D721Med (cell line): ENCODE results near the gene GLI3.

Experiments
- DNase-seq: peaks from one replicate; pipeline ENCODE4 v3.0.0; 2011; ENCODE audit warnings: low spot score; ENCODE audit not compliant: insufficient read length
- FAIRE-seq: peaks from 2 replicates; lab custom pipeline; 2011; peaks lifted over from hg19 to GRCh38; lab: Jason Lieb, UNC
- TF ChIP-seq, protein P1 (sequence below): IDR thresholded peaks from 2 replicates; pipeline ENCODE4 v1.5.1; 2012; ENCODE audit warnings: mild to moderate bottlenecking, control low read depth; ENCODE audit not compliant: insufficient read depth; ENCODE audit errors: missing control alignments

GLI3 gene

DNA sequence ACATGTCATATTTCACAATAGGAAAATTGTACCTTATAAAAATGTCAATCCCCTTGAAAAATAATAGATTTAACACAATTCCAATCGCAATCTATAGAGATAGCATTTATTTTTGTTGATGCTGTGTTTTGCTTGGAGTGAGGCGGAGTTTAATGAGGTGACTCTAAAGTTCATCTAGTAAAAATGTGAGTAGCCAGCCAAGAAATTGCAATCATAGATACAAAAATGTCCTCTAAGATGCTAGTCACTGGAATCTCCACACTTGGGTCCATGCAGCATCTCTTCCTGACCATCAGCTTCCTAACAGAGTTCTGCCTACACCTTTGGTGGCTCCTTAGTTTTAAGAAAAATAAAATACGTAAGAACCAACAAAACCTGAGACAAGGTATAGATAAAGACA, 44.9 kb downstream of the GLI3 start:
- FAIRE-seq (no peak), DNase-seq (no peak)
- TF ChIP-seq, protein P1, sequence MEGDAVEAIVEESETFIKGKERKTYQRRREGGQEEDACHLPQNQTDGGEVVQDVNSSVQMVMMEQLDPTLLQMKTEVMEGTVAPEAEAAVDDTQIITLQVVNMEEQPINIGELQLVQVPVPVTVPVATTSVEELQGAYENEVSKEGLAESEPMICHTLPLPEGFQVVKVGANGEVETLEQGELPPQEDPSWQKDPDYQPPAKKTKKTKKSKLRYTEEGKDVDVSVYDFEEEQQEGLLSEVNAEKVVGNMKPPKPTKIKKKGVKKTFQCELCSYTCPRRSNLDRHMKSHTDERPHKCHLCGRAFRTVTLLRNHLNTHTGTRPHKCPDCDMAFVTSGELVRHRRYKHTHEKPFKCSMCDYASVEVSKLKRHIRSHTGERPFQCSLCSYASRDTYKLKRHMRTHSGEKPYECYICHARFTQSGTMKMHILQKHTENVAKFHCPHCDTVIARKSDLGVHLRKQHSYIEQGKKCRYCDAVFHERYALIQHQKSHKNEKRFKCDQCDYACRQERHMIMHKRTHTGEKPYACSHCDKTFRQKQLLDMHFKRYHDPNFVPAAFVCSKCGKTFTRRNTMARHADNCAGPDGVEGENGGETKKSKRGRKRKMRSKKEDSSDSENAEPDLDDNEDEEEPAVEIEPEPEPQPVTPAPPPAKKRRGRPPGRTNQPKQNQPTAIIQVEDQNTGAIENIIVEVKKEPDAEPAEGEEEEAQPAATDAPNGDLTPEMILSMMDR = no peak

DNA sequence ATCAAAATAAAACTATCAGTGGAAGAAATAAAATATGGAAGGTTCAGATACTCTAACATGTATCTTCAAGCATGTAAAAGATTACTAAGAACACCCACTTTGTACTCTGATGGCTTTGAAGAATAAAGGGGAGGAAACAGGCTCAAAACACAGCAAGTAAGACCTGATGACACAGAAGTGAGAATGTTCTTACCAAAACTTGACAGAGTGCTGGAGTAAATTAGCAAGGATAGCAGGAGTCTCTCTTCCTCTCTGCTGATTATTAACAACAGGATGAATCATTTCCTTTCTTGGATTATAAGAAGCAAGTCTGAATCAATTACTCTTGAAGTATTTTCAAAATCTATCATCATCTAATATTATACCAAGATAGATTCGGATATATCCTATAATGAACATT, 47.5 kb downstream of the GLI3 start:
- no peak for FAIRE-seq
- TF ChIP-seq, protein P1 = no peak
- no peak for DNase-seq

DNA sequence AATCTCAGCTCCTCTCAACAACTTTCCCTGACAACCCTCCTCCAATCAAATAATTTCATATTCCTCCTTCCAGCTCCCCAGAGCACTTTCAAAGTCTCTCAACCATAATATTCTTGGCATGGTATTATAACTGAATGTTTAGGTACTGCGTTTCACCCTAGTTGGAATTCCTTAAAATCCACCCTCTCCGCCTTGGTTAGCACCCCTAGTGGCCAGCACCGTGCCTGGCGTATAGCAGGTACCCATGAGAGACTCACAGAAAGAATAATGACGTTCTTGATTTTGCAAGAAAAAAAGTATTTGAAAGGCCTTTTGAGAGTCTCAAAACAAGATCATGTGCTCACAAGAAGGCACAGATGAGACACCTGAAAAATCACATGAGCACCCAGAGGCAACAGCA, 50.9 kb downstream of the GLI3 start:
- DNase-seq = no peak
- TF ChIP-seq, protein P1 = peak; percentile 45
- FAIRE-seq = no peak

DNA sequence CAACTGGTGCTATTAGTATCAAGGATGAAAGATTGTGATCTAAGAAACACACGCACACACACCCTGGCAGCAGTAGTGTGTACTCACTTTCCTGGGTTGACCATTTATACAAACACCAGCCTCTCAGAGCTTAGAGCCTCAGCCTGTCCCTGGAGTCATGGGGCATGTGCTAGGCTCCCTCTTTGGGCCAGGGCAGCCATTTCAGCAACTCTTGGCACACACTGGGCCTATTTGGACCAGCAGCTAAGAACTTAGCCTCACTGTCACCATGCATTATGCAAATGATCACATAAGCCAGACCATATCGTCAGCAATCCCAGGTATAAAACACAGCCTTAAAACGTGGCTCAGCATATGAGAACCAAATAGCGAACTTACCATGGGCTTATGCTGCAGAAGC, 51.3 kb downstream of the GLI3 start:
- DNase-seq = no peak
- no peak for FAIRE-seq
- TF ChIP-seq, protein P1 = no peak

DNA sequence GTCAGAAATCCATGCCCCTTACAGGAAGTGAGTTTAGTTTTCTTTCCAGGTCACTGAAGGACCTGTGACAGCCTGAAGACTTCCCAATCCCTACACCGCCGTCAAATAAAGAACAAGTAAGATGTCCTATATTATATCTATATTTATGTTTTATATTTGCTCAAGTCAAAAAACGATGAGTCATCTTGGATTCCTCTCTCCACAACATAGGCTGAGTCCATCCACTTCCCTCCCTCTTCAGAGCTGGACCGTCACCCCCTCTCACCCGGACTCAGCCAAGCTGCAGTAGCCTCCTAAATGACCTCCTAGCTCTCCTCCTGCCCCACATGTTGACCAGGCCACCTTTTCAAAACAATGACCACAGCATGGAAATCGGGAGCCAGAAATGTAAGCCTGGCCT, 53.5 kb downstream of the GLI3 start:
- TF ChIP-seq, protein P1 = no peak
- no peak for DNase-seq
- no peak for FAIRE-seq

DNA sequence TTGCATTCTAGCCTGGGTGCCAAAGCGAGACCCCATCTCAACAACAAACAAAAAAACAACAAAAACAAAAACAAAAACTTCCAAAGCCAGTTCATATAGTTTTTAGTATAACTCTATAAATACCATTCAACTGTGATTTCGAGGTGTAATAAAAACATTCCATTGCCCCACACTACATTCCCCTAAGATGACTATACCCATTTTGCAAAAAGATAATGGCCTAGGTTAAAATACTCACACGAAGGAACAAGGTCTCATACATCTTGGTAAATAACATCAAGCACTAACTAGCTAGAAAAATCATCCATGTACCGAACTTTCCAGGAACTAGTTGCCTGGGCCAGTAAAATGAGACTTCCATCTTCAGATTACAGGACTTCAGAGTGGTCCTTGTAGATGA, 55.4 kb downstream of the GLI3 start:
- TF ChIP-seq, protein P1 = no peak
- no peak for DNase-seq
- no peak for FAIRE-seq

DNA sequence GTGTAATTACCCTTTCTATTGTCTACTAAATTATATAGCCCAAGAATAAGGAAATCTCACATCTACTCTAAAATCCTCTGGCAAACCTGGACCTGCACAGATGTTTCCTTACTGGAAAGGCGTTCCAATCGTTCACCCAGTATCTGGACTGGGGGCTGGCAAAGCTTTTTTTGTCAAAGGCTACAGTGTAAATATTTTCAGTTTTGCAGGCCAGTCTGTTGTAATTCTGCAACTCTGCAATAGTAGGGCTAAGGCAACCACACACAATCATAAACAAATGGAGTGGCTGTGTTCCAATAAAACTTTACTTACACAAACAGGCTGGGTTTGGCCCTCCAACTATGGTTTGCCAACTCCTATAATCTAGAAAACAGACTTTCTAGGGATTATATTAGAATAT, 56.2 kb downstream of the GLI3 start:
- DNase-seq = no peak
- TF ChIP-seq, protein P1 = no peak
- no peak for FAIRE-seq
